Measurements from ENCODE around the gene GYG2. TPM values are rescaled to one million over a fixed set of nuclear protein-coding genes. Genes with fewer than 3 reads are reported as not detected.

Gene GYG2
- total RNA-seq, 1 donor from 2014 or later: 60.8 TPM

- TF ChIP-seq, protein P1, sequence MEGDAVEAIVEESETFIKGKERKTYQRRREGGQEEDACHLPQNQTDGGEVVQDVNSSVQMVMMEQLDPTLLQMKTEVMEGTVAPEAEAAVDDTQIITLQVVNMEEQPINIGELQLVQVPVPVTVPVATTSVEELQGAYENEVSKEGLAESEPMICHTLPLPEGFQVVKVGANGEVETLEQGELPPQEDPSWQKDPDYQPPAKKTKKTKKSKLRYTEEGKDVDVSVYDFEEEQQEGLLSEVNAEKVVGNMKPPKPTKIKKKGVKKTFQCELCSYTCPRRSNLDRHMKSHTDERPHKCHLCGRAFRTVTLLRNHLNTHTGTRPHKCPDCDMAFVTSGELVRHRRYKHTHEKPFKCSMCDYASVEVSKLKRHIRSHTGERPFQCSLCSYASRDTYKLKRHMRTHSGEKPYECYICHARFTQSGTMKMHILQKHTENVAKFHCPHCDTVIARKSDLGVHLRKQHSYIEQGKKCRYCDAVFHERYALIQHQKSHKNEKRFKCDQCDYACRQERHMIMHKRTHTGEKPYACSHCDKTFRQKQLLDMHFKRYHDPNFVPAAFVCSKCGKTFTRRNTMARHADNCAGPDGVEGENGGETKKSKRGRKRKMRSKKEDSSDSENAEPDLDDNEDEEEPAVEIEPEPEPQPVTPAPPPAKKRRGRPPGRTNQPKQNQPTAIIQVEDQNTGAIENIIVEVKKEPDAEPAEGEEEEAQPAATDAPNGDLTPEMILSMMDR (IDR thresholded peaks at IDR 0.05; ENCODE audit: unreplicated experiment): no peak
- H3K9me3 Mint-ChIP-seq: peaks cover 43% of the 10 kb centered on the region
- no peak overlapping the region for H3K27ac Mint-ChIP-seq
- no peak for DNase-seq (ENCODE audit: low spot score in 2 of 2, unreplicated experiment in 2 of 2)
- peaks cover 63% of the 10 kb centered on the region for H3K36me3 Mint-ChIP-seq
- H3K4me1 Mint-ChIP-seq: no peaks in the 10 kb centered on the region
- H3K27me3 Mint-ChIP-seq (ENCODE audit: low read depth): no peaks in the 10 kb centered on the region
- H3K4me3 Mint-ChIP-seq: no peak overlapping the region
These were observed 12.2 kb downstream of the GYG2 start for GRCh38 chrX:2840961-2841360.

DNA sequence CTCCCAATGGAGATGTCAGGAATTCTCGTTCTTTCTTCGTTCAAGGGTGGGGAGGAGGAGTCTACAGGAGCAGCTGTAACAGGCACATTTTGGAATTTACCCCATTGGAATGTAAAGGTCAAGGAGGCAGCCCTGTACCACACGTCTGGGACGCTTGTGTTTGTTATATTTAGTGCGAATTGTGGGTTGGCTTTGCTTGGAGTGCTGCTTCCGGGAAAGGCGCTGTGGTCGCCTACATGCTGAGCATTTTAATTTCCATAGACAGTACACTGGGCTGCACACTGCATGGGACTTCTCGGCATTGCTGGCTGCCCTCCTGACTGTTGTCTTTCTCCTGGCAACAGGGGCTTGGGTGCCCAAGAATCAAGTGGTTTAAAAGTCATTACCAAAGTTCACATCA is 12.8 kb downstream of the GYG2 start:
- no peaks in the 10 kb centered on the region for H3K27me3 Mint-ChIP-seq (ENCODE audit: low read depth)
- no peaks in the 10 kb centered on the region for H3K4me1 Mint-ChIP-seq
- peaks cover 40% of the 10 kb centered on the region for H3K9me3 Mint-ChIP-seq
- TF ChIP-seq, protein P1 (IDR thresholded peaks at IDR 0.05; ENCODE audit: unreplicated experiment): no peak
- no peak for DNase-seq (ENCODE audit: low spot score in 2 of 2, unreplicated experiment in 2 of 2)
- H3K27ac Mint-ChIP-seq: no peak overlapping the region
- H3K36me3 Mint-ChIP-seq: peaks cover 58% of the 10 kb centered on the region
- H3K4me3 Mint-ChIP-seq: no peak overlapping the region

- TF ChIP-seq, protein P1 (IDR thresholded peaks at IDR 0.05; ENCODE audit: unreplicated experiment): no peak
- Mint-ChIP-seq H3K27ac (peak overlapping the region; percentile 59), H3K4me3 (no peak overlapping the region), H3K27me3 (ENCODE audit: low read depth) (no peaks in the 10 kb centered on the region), H3K4me1 (peaks cover 33% of the 10 kb centered on the region), H3K36me3 (peaks cover 14% of the 10 kb centered on the region), H3K9me3 (no peaks in the 10 kb centered on the region)
- DNase-seq (ENCODE audit: low spot score in 2 of 2, unreplicated experiment in 2 of 2): no peak
These were observed 18.3 kb downstream of the GYG2 start for GRCh38 chrX:2846992-2847391.

GRCh38 chrX:2848871-2849301 is 20.2 kb downstream of the GYG2 start:
- TF ChIP-seq, protein P1 (IDR thresholded peaks at IDR 0.05; ENCODE audit: unreplicated experiment): no peak
- no peak for DNase-seq (ENCODE audit: low spot score in 2 of 2, unreplicated experiment in 2 of 2)
- H3K27ac Mint-ChIP-seq: peak overlapping the region; percentile 97
- peak overlapping the region; percentile 55 for H3K4me3 Mint-ChIP-seq
- no peaks in the 10 kb centered on the region for H3K27me3 Mint-ChIP-seq (ENCODE audit: low read depth)
- H3K36me3 Mint-ChIP-seq: peaks cover 12% of the 10 kb centered on the region
- H3K9me3 Mint-ChIP-seq: no peaks in the 10 kb centered on the region
- H3K4me1 Mint-ChIP-seq: peaks cover 33% of the 10 kb centered on the region

- TF ChIP-seq, protein P1 (IDR thresholded peaks at IDR 0.05; ENCODE audit: unreplicated experiment): no peak
- Mint-ChIP-seq H3K9me3 (no peaks in the 10 kb centered on the region), H3K27ac (no peak overlapping the region), H3K4me1 (peaks cover 8% of the 10 kb centered on the region), H3K36me3 (peaks cover 45% of the 10 kb centered on the region), H3K4me3 (no peak overlapping the region), H3K27me3 (ENCODE audit: low read depth) (no peaks in the 10 kb centered on the region)
- no peak for DNase-seq (ENCODE audit: low spot score in 2 of 2, unreplicated experiment in 2 of 2)
These were observed 26.2 kb downstream of the GYG2 start for GRCh38 chrX:2854918-2855317.

DNA sequence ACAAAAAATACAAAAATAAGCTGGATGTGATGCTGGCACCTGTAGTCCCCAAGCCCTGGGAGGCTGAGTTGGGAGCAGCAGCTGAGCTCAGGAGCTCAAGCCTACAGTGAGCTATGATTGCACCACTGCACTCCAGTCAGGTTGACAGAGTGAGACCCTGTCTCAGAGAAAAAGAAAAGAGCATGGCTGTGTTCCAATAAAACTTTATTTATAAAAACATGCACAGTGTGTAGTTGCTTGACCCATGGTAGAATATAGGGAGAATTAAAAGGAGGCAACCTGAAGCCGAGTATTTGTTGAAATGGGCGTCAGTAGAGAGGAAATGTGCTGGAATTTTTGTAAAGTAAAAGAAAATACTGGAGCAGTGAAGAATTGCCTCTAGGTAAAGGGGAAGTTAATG is 27.0 kb downstream of the GYG2 start:
- TF ChIP-seq, protein P1 (IDR thresholded peaks at IDR 0.05; ENCODE audit: unreplicated experiment): no peak
- H3K27me3 Mint-ChIP-seq (ENCODE audit: low read depth): no peaks in the 10 kb centered on the region
- H3K4me3 Mint-ChIP-seq: no peak overlapping the region
- H3K4me1 Mint-ChIP-seq: no peaks in the 10 kb centered on the region
- H3K27ac Mint-ChIP-seq: no peak overlapping the region
- peaks cover 48% of the 10 kb centered on the region for H3K36me3 Mint-ChIP-seq
- DNase-seq (ENCODE audit: low spot score in 2 of 2, unreplicated experiment in 2 of 2): no peak
- no peaks in the 10 kb centered on the region for H3K9me3 Mint-ChIP-seq
